ENCODE measurements around the gene BLVRA. TPM values are rescaled to one million over a fixed set of nuclear protein-coding genes. Genes with fewer than 3 reads are reported as not detected.
"Not testable (repeated sequence)": the region's sequence is repeated elsewhere in the genome, so short reads cannot be mapped to it uniquely, and the experiment has no call there.

The BLVRA gene
- total and polyA plus RNA-seq, 5 donors, result 29.5 to 57.4 (median 47.9) TPM

DNA sequence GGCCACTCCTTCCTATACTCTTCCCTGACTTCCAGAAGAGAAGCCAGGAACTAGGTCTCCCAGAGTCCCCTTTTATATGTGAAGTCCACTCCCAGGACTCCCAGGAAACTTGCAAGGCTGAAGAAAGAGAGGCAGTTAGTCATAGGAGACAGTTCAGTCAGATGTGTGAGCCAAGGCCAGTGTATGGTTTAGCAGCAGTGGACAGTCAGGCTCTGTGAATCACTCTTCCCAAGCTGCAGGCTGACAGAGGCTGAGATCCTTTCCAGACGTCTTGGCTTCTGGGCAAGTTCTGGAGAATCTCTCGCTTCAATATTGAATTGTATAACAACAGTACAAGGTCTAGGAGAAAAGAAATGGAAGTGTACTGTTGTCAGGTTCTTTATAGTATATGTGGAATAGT is 26.9 kb downstream of the BLVRA start:
- H3K27ac ChIP-seq (ENCODE audit: low read length), result no peak overlapping the region
- ATAC-seq (peak; percentile 65 to 81), DNase-seq (peak in 2 of 3 donors; percentile 39 to 49)
- intact Hi-C loops (cut with DNase I), result no loop called here
- H3K9me3 ChIP-seq (ENCODE audit: control insufficient read depth, low read length), result no peaks in the 10 kb centered on the region
- no peaks in the 10 kb centered on the region for H3K27me3 ChIP-seq (ENCODE audit: control insufficient read depth, insufficient read depth)
- H3K4me1 ChIP-seq (ENCODE audit: control insufficient read depth, insufficient read depth, low read length), result no peaks in the 10 kb centered on the region
- 57% methylated on average over 2 of the region's 2 CpGs for WGBS
- H3K4me3 ChIP-seq (ENCODE audit: low read length), result no peak overlapping the region

- 91% methylated on average over 14 of the region's 14 CpGs for WGBS
- Histone ChIP-seq H3K27me3 (ENCODE audit: control insufficient read depth, insufficient read depth) (no peaks in the 10 kb centered on the region), H3K27ac (ENCODE audit: low read length) (no peak overlapping the region), H3K4me3 (ENCODE audit: low read length) (no peak overlapping the region), H3K4me1 (ENCODE audit: control insufficient read depth, insufficient read depth, low read length) (no peaks in the 10 kb centered on the region), H3K9me3 (ENCODE audit: control insufficient read depth, low read length) (no peaks in the 10 kb centered on the region)
- DNase-seq (no peak), ATAC-seq (no peak)
- intact Hi-C loops (cut with DNase I), result no loop called here
Measured at GRCh38 chr7:43787771-43788170, 29.3 kb downstream of the BLVRA start.

DNA sequence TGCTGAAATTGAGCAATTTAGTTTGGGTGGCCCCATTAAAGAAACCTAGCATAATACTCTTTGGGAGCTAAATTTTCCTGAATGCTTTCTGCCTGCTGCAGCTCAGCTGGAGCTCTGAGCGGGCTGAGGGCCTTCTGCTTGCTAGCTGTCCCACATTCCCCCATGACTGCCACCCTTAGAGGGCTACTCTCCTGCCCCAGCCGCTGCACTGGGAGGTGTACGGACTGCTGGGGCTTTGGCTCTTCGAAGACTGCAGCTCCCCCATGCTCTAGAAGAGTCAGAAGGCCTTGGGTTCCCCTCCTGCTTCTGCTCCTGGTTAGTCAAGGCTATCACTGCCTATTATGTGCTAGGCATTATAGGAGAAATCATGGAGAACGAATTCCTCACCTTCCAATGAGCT is 31.5 kb downstream of the BLVRA start:
- ATAC-seq (no peak), DNase-seq (no peak)
- 95% methylated on average over 5 of the region's 5 CpGs for WGBS
- Histone ChIP-seq H3K4me3 (ENCODE audit: low read length) (no peak overlapping the region), H3K9me3 (ENCODE audit: control insufficient read depth, low read length) (no peaks in the 10 kb centered on the region), H3K4me1 (ENCODE audit: control insufficient read depth, insufficient read depth, low read length) (no peaks in the 10 kb centered on the region), H3K27me3 (ENCODE audit: control insufficient read depth, insufficient read depth) (no peaks in the 10 kb centered on the region), H3K27ac (ENCODE audit: low read length) (no peak overlapping the region)
- intact Hi-C loops (cut with DNase I), result no loop called here

DNA sequence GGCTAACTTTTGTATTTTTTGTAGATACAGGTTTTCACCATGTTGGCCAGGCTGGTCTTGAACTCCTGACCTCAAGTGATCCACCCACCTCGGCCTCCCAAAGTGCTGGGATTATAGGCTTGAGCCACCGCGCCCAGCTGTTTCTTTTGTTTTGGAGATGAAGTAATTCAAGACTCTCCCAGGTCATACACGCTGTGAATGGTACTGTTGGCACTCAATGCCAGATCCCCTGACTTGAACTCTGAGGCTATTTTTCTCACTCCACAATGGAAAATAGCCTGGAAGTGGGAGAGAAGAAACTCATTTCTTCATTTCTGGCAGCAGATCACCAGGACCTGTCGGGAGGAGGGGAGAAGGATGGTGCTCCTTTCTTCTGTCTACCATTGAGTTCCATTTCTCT is 32.4 kb downstream of the BLVRA start:
- Histone ChIP-seq H3K27ac (ENCODE audit: low read length) (no peak overlapping the region), H3K27me3 (ENCODE audit: control insufficient read depth, insufficient read depth) (no peaks in the 10 kb centered on the region)
- intact Hi-C loops (cut with DNase I), result no loop called here

DNA sequence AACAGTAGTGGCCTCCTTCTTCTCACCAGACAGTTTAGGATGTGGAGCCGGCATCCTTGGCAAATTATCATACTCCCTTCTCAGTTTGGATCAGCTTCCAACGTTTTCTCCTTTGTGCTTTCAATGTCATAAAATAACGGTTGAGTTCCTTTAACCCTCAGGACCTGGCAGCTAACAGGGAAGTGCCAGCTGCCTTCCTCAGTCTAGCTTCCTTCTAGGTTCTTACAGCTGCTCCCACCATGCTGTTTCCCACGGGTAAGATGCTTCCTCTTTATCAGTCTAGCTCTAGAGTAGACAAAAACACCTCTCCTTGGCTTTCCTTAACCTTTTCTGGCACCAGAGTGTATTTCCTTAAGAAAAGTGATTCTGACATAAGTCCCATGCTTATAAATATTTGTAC is 33.2 kb downstream of the BLVRA start:
- 36% methylated on average over 4 of the region's 4 CpGs for WGBS
- ATAC-seq (no peak), DNase-seq (no peak)
- H3K4me1 ChIP-seq (ENCODE audit: control insufficient read depth, insufficient read depth, low read length), result no peaks in the 10 kb centered on the region
- intact Hi-C loops (cut with DNase I), result no loop called here
- no peak overlapping the region for H3K4me3 ChIP-seq (ENCODE audit: low read length)
- H3K27ac ChIP-seq (ENCODE audit: low read length), result no peak overlapping the region
- no peaks in the 10 kb centered on the region for H3K27me3 ChIP-seq (ENCODE audit: control insufficient read depth, insufficient read depth)
- no peaks in the 10 kb centered on the region for H3K9me3 ChIP-seq (ENCODE audit: control insufficient read depth, low read length)

More for the DNA sequence above, 32.4 kb downstream of the BLVRA start:
- no peak overlapping the region for H3K4me3 ChIP-seq (ENCODE audit: low read length)
- DNase-seq (no peak), ATAC-seq (no peak)
- H3K4me1 ChIP-seq (ENCODE audit: control insufficient read depth, insufficient read depth, low read length), result no peaks in the 10 kb centered on the region
- no peaks in the 10 kb centered on the region for H3K9me3 ChIP-seq (ENCODE audit: control insufficient read depth, low read length)
- WGBS, result 93% methylated on average over 5 of the region's 5 CpGs

DNA sequence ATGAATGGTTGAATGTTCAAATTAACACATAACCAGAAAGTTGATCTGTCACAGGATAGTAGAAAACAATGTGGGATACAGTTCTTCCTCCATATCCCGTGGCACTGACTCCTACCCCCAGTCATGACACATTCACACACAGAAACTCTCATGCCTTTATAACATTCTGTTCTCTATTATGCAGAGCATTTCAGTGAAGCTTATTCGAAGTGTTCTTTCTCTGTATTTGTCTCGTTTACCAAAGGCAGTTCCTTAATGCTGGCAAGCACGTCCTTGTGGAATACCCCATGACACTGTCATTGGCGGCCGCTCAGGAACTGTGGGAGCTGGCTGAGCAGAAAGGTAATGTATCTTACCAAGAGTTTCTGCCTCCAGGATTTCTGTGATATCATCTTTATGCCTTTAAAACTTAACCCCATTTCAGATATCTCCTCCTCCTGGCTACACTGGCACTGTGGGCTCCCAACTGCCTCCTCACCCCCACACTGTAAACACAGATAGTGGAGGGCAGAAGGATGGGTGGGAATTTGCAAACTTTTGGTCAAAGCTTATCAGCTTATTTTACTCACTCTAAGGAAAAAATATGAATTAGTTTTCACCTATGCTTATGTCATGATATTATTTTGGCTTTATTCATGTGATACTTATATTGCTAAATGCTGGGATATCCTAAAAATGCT is 34.1 kb downstream of the BLVRA start:
- DNase-seq (no peak), ATAC-seq (no peak)
- Histone ChIP-seq H3K4me3 (ENCODE audit: low read length) (no peak overlapping the region), H3K4me1 (ENCODE audit: control insufficient read depth, insufficient read depth, low read length) (no peaks in the 10 kb centered on the region), H3K27me3 (ENCODE audit: control insufficient read depth, insufficient read depth) (no peaks in the 10 kb centered on the region), H3K9me3 (ENCODE audit: control insufficient read depth, low read length) (no peaks in the 10 kb centered on the region), H3K27ac (ENCODE audit: low read length) (no peak overlapping the region)
- WGBS, result 86% methylated on average over 6 of the region's 6 CpGs
- intact Hi-C loops (cut with DNase I), result no loop called here

DNA sequence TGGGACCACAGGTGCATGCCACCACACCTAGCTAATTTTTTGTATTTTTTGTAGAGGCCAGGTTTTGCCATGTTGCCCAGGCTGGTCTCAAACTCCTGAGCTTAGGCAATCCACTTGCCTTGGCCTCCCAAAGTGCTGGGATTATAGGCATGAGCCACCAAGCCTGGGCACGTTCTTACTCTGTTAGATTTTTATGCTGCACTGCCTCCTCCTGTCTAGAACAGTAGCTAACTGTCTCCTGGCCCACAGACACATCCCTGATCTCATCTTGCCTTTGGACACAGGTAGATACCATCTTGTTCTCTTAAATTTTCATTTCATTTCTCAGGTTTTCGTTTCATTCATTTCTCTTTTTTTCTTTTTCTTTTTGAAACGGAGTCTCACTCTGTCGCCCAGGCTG is 41.1 kb downstream of the BLVRA start:
- 88% methylated on average over 4 of the region's 4 CpGs for WGBS
- ATAC-seq (no peak), DNase-seq (no peak)
- no peak overlapping the region for H3K27ac ChIP-seq (ENCODE audit: low read length)
- H3K4me1 ChIP-seq (ENCODE audit: control insufficient read depth, insufficient read depth, low read length), result no peaks in the 10 kb centered on the region
- H3K9me3 ChIP-seq (ENCODE audit: control insufficient read depth, low read length), result no peaks in the 10 kb centered on the region
- H3K27me3 ChIP-seq (ENCODE audit: control insufficient read depth, insufficient read depth), result no peaks in the 10 kb centered on the region
- no peak overlapping the region for H3K4me3 ChIP-seq (ENCODE audit: low read length)
- intact Hi-C loops (cut with DNase I), result no loop called here

DNA sequence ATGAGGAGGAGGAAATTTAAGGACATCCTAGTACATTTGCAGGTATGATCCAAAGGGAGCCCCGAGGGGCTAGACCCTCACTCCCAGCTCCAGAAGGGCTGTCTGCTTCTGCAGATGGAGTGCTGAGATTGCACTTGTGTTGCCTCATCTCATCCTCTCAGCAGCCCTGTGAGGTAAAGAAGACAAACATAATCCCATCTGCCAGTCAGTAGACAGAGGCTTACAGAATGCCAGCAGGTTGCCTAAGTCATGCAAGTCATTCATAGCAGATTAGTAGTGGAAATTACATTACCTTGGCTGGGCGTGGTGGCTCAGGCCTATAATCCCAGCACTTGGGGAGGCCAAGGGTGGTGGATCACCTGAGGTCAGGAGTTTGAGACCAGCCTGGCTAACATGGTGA is 45.4 kb downstream of the BLVRA start:
- Histone ChIP-seq H3K27ac (ENCODE audit: low read length) (no peak overlapping the region), H3K27me3 (ENCODE audit: control insufficient read depth, insufficient read depth) (no peaks in the 10 kb centered on the region), H3K4me3 (ENCODE audit: low read length) (no peak overlapping the region), H3K4me1 (ENCODE audit: control insufficient read depth, insufficient read depth, low read length) (no peaks in the 10 kb centered on the region), H3K9me3 (ENCODE audit: control insufficient read depth, low read length) (no peaks in the 10 kb centered on the region)
- no peak for DNase-seq
- ATAC-seq, result no peak
- WGBS, result 90% methylated on average over 2 of the region's 2 CpGs
- intact Hi-C loops (cut with DNase I), result no loop called here

- Histone ChIP-seq H3K27ac (ENCODE audit: low read length) (no peak overlapping the region), H3K9me3 (ENCODE audit: control insufficient read depth, low read length) (no peaks in the 10 kb centered on the region), H3K4me3 (ENCODE audit: low read length) (no peak overlapping the region), H3K4me1 (ENCODE audit: control insufficient read depth, insufficient read depth, low read length) (no peaks in the 10 kb centered on the region), H3K27me3 (ENCODE audit: control insufficient read depth, insufficient read depth) (no peaks in the 10 kb centered on the region)
- no peak for ATAC-seq
- no peak for DNase-seq
- intact Hi-C loops (cut with DNase I), result no loop called here
- WGBS, result 79% methylated on average over 11 of the region's 11 CpGs
Measured at GRCh38 chr7:43808410-43808809, 49.9 kb downstream of the BLVRA start.

GRCh38 chr7:43810195-43810941 is 51.9 kb downstream of the BLVRA start:
- H3K27ac ChIP-seq (ENCODE audit: low read length); intact Hi-C loops (cut with DNase I); H3K4me1 ChIP-seq (ENCODE audit: control insufficient read depth, insufficient read depth, low read length); H3K27me3 ChIP-seq (ENCODE audit: control insufficient read depth, insufficient read depth); ATAC-seq; H3K9me3 ChIP-seq (ENCODE audit: control insufficient read depth, low read length); H3K4me3 ChIP-seq (ENCODE audit: low read length): not testable (repeated sequence)
- peak in 2 of 3 donors; percentile 63 to 65 for DNase-seq
- 86% methylated on average over 16 of the region's 16 CpGs for WGBS

DNA sequence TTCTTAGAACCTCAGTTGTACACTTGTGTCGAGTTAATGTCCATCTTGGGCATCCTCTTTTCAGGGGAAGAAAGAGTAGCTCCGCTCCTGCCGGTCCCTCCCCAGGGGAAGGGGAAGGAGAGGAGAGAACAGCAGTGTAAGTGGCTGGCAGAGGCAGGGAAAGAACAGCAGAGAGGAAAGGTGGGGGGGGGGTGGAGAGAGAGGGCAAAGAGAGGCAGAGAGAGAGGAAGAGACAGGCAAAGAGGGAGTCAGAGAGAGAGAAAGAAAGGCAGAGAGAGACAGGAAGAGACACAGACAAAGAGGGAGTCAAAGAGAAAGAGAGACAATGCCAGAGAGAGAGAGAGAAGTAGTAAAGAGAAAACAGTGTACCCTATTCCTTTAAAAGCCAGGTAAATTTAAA is 56.9 kb downstream of the BLVRA start:
- no peaks in the 10 kb centered on the region for H3K4me1 ChIP-seq (ENCODE audit: control insufficient read depth, insufficient read depth, low read length)
- WGBS, result 55% methylated on average over 3 of the region's 3 CpGs
- intact Hi-C loops (cut with DNase I), result no loop called here

More for the DNA sequence above, 56.9 kb downstream of the BLVRA start:
- no peaks in the 10 kb centered on the region for H3K9me3 ChIP-seq (ENCODE audit: control insufficient read depth, low read length)
- ATAC-seq, result no peak
- DNase-seq, result no peak
- H3K27me3 ChIP-seq (ENCODE audit: control insufficient read depth, insufficient read depth), result no peaks in the 10 kb centered on the region
- H3K4me3 ChIP-seq (ENCODE audit: low read length), result no peak overlapping the region
- no peak overlapping the region for H3K27ac ChIP-seq (ENCODE audit: low read length)

Data from right cardiac atrium (tissue), 5 donors.